Fibroblast of skin of right biceps (primary cell): ENCODE measurements around the gene SYNE2.
"Not testable (repeated sequence)": the region's sequence is repeated elsewhere in the genome, so short reads cannot be mapped to it uniquely, and the experiment has no call there.

Experiments
- DNase-seq: peaks from one replicate; pipeline ENCODE4 v3.0.0-alpha.2; 2013

Gene SYNE2

DNA sequence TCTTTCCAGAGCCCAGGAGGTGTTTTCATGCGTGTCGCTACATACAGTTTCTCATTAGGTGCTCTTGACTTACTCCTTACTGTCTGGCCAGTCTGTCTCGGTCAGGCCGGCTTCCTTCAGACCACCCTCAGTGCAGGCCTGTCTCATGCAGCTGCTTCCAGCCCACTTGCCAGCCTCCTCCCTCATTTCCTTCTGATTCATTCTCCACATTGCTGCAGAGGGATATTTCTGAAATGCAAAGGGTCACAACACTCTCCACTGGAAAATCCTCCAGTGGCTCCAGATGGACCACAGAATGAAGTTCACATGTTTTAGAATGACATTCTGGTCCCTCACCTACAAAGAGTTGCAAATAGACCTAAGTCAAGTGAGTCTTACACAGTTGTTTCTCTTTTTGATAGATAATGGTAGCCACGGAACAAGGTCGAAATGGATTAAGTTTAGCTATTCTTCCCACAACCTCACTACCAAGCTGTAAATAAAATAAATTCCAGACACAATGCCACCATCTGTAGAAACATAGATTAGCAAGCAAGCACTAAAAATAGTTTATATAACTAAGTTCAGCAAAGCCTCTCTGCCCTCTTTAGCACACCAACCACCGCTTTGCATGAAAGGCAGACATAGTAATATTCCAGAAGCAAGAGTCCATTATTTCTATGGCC, 294.5 kb downstream of the SYNE2 start:
- peak; percentile 7 for DNase-seq

DNA sequence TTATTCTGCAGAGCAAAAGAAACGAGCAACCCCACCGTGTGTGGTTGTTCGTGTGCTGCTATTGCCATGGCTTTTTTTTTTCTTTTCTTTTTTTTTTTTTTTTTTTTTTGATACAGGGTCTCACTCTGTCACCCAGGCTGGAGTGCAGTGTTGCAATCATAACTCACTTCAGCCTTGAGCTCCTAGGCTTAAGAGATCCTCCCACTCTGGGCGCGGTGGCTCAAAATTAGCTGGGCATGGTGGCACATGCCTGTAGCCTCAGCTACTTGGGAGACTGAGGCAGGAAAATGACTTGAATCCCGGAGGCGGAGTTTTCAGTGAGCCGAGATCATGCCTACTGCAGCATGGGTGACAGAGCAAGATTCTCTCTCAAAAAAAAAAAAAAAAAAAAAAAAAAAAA, 297.1 kb downstream of the SYNE2 start:
- DNase-seq = no peak

GRCh38 chr14:64158608-64159007, 305.8 kb downstream of the SYNE2 start:
- no peak for DNase-seq

DNA sequence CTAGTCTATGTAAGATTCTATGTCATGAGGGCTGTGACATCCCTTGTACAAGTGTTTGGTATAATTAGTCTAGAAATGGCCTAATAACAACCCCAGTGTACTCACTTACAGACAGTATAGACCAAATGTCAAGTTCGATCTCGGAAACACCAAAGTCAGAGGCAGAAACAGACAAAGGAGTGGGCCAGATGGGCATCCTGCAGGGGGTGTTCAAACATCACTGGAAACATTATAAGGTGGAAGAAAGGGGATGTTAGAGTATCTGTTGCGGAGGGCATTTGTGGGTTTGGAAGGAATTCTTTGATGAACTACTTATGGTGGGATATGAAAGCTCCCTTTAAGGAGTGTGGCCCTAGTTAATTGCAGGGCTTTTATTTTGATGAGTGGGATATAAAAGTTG, 306.8 kb downstream of the SYNE2 start:
- no peak for DNase-seq

GRCh38 chr14:64170181-64170580, 317.4 kb downstream of the SYNE2 start:
- DNase-seq = no peak

GRCh38 chr14:64174922-64175782, 322.3 kb downstream of the SYNE2 start:
- no peak for DNase-seq

DNA sequence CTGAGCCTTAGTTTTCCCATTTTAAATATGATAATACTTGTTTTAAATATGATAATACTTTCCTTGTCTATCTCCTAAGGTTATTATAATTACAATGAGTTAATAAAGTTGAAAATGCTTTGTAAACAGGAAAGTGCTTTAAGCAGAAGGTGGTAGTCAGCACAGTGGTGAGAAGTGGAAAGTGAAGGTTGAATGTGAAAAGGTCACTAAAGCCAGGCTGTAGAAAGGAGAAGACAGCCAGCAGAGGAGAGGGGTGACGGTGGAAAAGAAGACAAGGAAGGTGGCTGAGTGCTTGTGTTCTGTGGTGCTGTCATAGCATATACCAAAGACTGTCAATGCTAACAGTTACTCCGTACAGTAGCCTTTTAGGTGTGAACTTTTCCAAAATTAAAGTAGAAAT, 323.5 kb downstream of the SYNE2 start:
- no peak for DNase-seq

DNA sequence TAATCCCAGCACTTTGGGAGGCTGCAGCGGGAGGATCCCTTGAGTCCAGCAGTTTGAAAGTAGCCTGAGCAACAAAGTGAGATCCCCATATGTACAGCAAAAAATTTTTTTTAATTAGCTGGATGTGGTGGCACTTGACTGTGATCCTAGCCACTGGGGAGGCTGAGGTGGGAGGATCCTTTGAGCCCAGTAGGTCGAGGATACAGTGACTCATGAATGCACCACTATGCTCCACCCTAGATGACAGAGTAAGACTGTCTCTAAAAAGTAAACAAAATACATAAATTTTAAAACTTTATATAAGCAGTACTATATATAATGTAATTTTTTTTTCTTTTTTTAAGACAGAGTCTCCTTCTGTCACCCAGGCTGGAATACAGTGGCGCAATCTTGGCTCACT, 326.0 kb downstream of the SYNE2 start:
- DNase-seq = no peak

GRCh38 chr14:64182908-64183307, 330.1 kb downstream of the SYNE2 start:
- DNase-seq = not testable (repeated sequence)

- DNase-seq = no peak
Measured at GRCh38 chr14:64184103-64184729, 331.4 kb downstream of the SYNE2 start.

- no peak for DNase-seq
Measured at GRCh38 chr14:64185184-64185583, 332.4 kb downstream of the SYNE2 start.

DNA sequence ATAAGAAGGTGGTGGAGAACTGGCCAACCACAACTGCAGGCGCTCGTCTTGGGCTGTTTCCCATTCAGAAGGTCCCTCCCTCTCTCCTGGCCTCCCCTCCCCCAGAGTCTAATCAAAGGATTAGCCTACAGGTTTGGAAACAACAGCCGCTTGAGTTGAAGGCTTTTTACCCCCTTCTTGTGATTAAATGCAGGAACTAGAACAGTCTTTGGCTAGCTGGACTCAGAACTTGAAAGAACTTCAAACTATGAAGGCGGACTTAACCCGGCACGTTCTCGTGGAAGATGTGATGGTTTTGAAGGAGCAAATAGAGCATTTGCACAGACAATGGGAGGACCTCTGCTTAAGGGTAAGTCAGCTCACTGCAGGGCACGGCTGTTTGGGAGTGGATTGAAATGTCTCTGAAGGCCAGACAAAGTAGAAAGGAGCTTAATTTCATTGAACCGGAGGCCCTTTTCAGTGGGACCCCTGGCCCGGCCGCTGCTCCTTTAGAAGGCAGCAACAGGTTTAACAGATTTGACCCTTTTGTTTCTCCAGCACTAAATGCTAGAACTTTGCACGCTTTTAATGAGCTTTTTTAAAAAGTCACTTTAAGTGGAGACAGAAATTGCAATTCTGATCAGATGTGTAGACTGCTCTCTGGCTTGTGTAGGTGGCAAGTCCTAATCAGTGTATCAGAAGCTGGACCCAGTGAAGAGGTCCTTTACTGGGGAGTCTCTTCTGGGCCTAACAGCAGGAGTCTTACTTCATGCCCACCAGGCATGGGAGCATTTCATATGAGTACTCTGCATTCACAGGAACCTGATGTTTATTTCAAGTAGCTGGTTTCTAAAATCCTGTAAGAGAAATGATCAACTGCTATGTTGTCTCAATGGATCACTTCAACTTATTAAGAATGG, 333.7 kb downstream of the SYNE2 start:
- DNase-seq = no peak

- no peak for DNase-seq
Measured at GRCh38 chr14:64187331-64187730, 334.5 kb downstream of the SYNE2 start.

GRCh38 chr14:64190974-64191502, 338.2 kb downstream of the SYNE2 start:
- DNase-seq = no peak

- DNase-seq = peak; percentile 91
Measured at GRCh38 chr14:64191756-64192155, 339.0 kb downstream of the SYNE2 start.

DNA sequence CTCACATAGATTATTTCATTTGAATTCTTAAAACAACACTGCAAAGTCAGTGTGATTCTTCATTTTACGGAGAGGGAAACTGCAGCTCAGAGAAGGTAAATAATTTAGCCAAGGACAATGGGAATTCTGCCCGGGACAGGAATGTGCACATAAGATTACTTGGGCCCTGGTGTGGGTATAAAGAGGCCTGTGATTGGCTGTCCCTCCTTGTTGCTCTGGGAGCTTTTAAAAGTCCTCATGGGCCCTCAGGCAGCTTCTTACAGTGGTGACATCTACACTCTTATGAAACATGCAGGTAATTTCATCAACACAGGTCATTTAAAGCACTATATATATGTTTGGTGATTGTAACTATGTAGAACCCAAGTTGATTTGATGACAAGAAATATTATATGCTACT, 341.0 kb downstream of the SYNE2 start:
- DNase-seq = no peak

DNA sequence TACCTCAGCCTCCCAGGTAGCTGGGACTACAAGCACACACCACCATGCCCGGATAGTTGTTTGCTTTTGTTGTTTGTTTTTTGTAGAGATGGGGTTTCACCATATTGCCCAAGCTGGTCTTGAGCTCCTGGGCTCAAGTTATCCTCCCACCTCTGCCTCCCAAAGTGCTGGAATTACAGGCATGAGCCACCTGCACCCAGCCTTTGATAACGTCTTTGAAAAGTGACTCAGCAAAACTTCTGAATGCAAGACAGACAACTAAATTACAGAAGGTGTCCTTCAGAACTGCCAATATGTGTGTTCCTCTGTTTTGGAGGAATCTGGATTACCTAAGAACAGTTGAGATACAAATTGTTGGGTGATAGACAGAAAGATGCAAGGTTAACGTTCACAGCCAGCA, 341.6 kb downstream of the SYNE2 start:
- DNase-seq = no peak

- no peak for DNase-seq
Measured at GRCh38 chr14:64195199-64195598, 342.4 kb downstream of the SYNE2 start.

GRCh38 chr14:64196056-64196455, 343.3 kb downstream of the SYNE2 start:
- DNase-seq = no peak

GRCh38 chr14:64196814-64197411, 344.1 kb downstream of the SYNE2 start:
- peak; percentile 56 for DNase-seq

DNA sequence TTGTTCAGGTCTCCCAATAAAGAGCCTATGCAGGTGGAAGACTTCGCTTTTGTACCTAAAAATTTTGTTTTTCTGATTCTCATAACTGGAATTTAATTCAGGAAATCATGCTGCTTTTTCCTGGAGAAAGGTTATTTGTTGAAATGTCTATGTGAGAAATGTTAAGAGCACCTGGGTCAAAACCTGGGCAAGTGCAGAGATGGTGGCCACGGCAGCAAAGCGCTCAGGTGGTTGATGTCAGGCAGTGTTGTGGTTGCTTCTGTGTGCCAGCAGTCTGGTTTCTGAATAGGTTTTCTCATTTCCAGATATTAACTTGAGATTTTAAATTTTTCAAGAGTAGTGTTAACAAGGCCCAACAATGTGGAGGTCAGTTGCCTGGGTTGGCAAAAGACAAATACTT, 345.2 kb downstream of the SYNE2 start:
- DNase-seq = no peak

DNA sequence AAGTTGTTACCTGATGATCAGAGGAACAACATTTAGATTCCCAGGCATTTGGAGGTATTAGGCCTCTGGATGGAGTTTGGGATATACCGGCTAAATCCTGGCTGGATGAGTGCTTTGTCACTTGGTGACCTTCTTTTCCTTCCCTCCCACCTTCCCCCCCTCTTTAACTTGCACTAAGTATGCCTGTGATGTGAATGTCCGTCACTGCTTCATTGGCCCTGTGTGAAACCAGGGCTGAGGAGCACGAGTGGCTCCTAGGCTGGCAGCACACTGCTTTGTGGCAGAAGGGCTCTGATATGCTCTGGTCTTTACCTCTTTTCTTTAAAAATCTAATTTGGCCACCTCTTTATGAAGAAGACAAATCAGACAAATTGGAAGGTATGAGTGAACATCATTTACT, 345.7 kb downstream of the SYNE2 start:
- no peak for DNase-seq
